Muscle layer of duodenum (tissue), 2 donors: Measurements from ENCODE around the gene RBM26.

Source experiments
- H3K27ac ChIP-seq: one replicate; pipeline ENCODE4 v1.7.0; 2013; ENCODE audit warnings: mild to moderate bottlenecking, low read length
- H3K27me3 ChIP-seq: one replicate; pipeline ENCODE4 v1.7.0; 2013; ENCODE audit warnings: low read depth, mild to moderate bottlenecking, control low read depth, low read length
- H3K36me3 ChIP-seq, 2 donors: one replicate each; pipeline ENCODE4 v1.7.0; 2013; ENCODE audit warnings: low read length in 2 of 2, control low read depth in 1 of 2, mild to moderate bottlenecking in 1 of 2; ENCODE audit not compliant: insufficient read depth in 2 of 2, control insufficient read depth in 1 of 2
- H3K4me1 ChIP-seq, 2 donors: one replicate each; pipeline ENCODE4 v1.7.0; 2013; ENCODE audit warnings: low read length in 2 of 2, mild to moderate bottlenecking in 2 of 2, control low read depth in 1 of 2, moderate library complexity in 1 of 2; ENCODE audit not compliant: insufficient read depth in 2 of 2, control insufficient read depth in 1 of 2
- H3K4me3 ChIP-seq, 2 donors: one replicate each; pipeline ENCODE4 v1.7.0; 2013; ENCODE audit warnings: low read length in 2 of 2, low read depth in 1 of 2, mild to moderate bottlenecking in 1 of 2
- H3K9me3 ChIP-seq, 2 donors: one replicate each; pipeline ENCODE4 v1.7.0; 2013; ENCODE audit warnings: low read length in 2 of 2, control low read depth in 1 of 2, mild to moderate bottlenecking in 1 of 2; ENCODE audit not compliant: control insufficient read depth in 1 of 2
- donor health status: healthy.

Gene RBM26

GRCh38 chr13:79419365-79419764, 13.3 kb upstream of the RBM26 start:
- no peaks in the 10 kb centered on the region for H3K9me3 ChIP-seq
- H3K27ac ChIP-seq: no peak overlapping the region
- H3K27me3 ChIP-seq: no peaks in the 10 kb centered on the region
- H3K4me3 ChIP-seq: no peak overlapping the region
- H3K4me1 ChIP-seq: no peaks in the 10 kb centered on the region
- no peaks in the 10 kb centered on the region for H3K36me3 ChIP-seq

- H3K4me3 ChIP-seq: no peak overlapping the region
- no peaks in the 10 kb centered on the region for H3K9me3 ChIP-seq
- H3K27ac ChIP-seq: no peak overlapping the region
- no peaks in the 10 kb centered on the region for H3K27me3 ChIP-seq
- H3K36me3 ChIP-seq: no peaks in the 10 kb centered on the region
- H3K4me1 ChIP-seq: no peaks in the 10 kb centered on the region
Measured at GRCh38 chr13:79417741-79418140, 11.7 kb upstream of the RBM26 start.

DNA sequence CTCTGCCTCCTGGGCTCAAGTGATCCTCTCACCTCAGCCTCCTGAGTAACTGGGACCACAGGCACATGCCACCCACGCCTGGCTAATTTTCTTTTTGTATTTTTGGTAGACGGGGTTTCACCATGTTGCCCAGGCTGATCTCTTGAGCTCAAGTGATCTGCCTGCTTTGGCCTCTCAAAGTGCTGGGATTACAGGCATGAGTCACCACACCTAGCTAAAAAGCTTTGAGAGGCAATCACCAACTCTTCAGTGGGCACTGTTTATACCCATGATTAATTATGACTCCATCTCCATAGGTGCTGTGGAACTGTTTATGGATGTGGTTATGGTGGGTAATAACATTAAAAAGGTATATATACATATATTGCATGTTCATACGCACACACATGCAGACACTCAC, 7.5 kb upstream of the RBM26 start:
- Histone ChIP-seq H3K36me3 (no peaks in the 10 kb centered on the region), H3K4me3 (no peak overlapping the region), H3K27me3 (no peaks in the 10 kb centered on the region), H3K4me1 (no peaks in the 10 kb centered on the region), H3K27ac (no peak overlapping the region), H3K9me3 (no peaks in the 10 kb centered on the region)

DNA sequence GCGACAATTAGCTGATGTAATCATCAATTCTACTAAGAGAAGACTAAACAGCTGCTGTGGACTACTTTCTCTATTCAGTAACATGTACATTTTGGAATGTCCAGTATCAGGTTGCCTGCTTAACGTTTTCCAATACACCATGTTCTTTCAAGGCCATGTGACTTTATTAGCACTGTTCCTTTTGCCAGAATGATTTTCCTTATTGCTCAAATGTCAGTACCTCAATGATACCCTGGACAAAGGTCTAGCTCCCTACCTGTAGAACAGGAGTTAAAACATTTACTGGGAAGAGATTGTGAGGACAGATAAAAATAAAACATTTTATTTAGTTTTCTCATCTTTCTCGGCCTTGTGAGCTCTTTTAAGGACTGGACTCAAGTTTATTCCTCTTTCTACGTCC, 3.8 kb upstream of the RBM26 start:
- H3K4me3 ChIP-seq: no peak overlapping the region
- H3K27ac ChIP-seq: no peak overlapping the region
- H3K36me3 ChIP-seq: no peaks in the 10 kb centered on the region
- no peaks in the 10 kb centered on the region for H3K27me3 ChIP-seq
- H3K9me3 ChIP-seq: no peaks in the 10 kb centered on the region
- peaks cover 0 to 10% of the 10 kb centered on the region in 2 donors for H3K4me1 ChIP-seq

DNA sequence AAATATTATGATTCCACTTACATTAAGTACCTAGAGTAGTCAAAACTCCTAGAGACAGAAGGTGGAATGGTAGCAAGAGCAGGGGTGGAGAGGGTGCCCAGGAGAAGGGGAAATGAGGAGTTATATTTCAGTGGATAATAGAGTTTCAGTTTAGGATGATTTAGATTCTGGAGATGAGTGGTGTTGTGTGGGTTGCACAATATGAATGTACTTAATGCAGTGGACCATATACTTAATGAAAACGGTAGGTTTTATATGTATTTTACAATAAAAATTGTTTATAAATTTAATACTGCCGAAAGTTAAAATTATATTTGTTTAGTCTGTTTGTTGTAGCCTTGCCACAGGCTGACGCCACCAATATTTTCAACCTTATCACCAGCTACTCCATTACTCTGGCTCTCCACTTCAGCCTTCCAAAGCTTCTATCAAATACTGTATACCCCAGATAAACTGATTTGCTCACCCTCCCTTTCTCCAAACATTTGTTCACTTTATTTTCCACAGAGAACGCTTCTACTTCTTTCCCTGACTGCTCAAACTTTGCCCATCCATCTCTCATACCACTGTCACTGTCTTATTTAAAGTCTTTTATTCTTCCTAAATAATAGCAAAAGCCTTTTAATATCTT, 1.4 kb upstream of the RBM26 start:
- no peaks in the 10 kb centered on the region for H3K9me3 ChIP-seq
- no peak overlapping the region for H3K27ac ChIP-seq
- no peaks in the 10 kb centered on the region for H3K36me3 ChIP-seq
- H3K27me3 ChIP-seq: no peaks in the 10 kb centered on the region
- peaks cover 20 to 34% of the 10 kb centered on the region in 2 donors for H3K4me1 ChIP-seq
- H3K4me3 ChIP-seq: peak overlapping the region; percentile 82 to 93

DNA sequence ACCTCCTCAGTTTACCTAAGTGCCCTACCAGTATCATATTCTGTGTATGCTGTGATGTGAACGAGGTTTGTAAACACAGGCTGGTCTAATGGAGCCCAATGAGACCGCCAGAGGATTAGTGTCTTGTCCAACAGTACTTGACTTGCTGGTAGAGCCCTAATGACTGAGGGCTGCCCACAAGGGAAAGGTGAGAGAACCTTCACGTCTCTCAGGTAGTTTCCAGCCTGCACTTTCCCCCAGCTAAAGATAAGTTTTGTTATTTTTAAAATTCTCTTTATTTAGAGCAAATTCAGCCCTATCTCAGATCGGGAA, 498 bp upstream of the RBM26 start:
- no peaks in the 10 kb centered on the region for H3K36me3 ChIP-seq
- H3K4me1 ChIP-seq: peaks cover 28 to 37% of the 10 kb centered on the region in 2 donors

GRCh38 chr13:79405501-79405830, 589 bp downstream of the RBM26 start:
- Histone ChIP-seq H3K4me1 (peaks cover 30 to 37% of the 10 kb centered on the region in 2 donors), H3K27ac (peak overlapping the region; percentile 94), H3K9me3 (no peaks in the 10 kb centered on the region), H3K27me3 (no peaks in the 10 kb centered on the region), H3K36me3 (peaks cover 0 to 3% of the 10 kb centered on the region in 2 donors), H3K4me3 (peak overlapping the region; percentile 82 to 93)

More for the DNA sequence above, 498 bp upstream of the RBM26 start:
- Histone ChIP-seq H3K27me3 (no peaks in the 10 kb centered on the region), H3K27ac (peak overlapping the region; percentile 94), H3K9me3 (no peaks in the 10 kb centered on the region), H3K4me3 (peak overlapping the region; percentile 82 to 93)

DNA sequence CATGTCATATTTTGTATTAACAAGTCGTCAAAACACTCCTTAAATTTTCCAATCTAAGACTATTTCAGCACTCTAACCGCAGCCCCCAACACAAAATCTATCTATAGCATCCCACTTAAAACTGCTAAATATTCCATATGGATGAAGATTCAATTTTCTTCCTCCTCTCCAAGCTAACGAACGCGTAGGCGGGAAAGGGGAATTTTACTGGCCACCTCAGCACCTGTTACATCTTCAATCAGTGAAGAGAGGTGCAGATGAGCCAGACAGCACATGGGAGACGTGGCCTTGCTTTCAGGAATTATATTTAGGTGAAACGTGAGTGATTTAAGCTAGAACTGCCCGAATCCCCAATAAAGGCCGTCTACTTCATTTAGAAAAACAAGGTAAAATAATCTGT, 1.1 kb downstream of the RBM26 start:
- Histone ChIP-seq H3K27me3 (no peaks in the 10 kb centered on the region), H3K9me3 (no peaks in the 10 kb centered on the region), H3K36me3 (peaks cover 0 to 3% of the 10 kb centered on the region in 2 donors), H3K27ac (peak overlapping the region; percentile 94), H3K4me3 (peak overlapping the region; percentile 82 to 93), H3K4me1 (peaks cover 30 to 37% of the 10 kb centered on the region in 2 donors)

DNA sequence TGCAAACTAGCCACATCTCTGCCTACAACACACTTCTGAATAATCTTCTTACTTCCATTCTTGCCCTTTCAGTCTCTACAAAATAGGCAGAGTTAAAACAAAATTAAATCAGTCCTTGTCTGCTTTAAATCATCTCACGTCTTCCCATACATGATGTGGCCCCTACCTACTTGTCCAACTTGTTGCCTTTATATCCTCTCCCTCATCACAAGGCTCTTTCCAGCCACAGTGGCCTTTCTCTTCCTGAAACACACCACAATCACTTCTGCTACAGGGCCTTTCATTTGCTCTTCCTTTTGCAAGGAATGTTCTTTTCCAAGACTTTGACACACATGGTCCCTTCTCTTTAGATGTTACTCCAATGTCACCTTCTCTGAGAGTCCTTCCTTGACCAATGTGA, 1.7 kb downstream of the RBM26 start:
- Histone ChIP-seq H3K36me3 (peaks cover 0 to 3% of the 10 kb centered on the region in 2 donors), H3K27me3 (no peaks in the 10 kb centered on the region), H3K9me3 (no peaks in the 10 kb centered on the region), H3K27ac (peak overlapping the region; percentile 94), H3K4me1 (peaks cover 30 to 40% of the 10 kb centered on the region in 2 donors), H3K4me3 (peak overlapping the region; percentile 82 to 93)

DNA sequence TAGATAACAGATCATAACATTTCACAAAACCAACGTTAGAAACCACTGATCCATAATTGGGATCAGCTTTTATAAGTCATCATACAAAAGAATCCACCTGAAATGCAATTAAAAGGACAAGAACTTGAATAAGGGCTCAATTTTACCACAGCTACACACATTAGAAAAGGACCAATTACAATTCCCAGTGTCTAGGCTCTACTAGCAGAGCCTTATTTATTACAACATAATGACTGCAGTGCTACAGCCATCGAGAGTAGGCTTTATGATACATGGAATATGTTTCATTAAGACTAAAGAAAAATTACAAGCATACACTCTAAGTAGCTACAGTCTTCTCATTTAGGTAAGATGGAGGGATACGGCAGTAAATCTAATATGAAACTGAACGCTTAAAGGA, 2.9 kb downstream of the RBM26 start:
- no peaks in the 10 kb centered on the region for H3K9me3 ChIP-seq
- H3K36me3 ChIP-seq: peaks cover 4 to 8% of the 10 kb centered on the region in 2 donors
- peak overlapping the region; percentile 14 to 82 for H3K4me3 ChIP-seq
- H3K27me3 ChIP-seq: no peaks in the 10 kb centered on the region
- H3K4me1 ChIP-seq: peaks cover 30 to 43% of the 10 kb centered on the region in 2 donors
- H3K27ac ChIP-seq: no peak overlapping the region

DNA sequence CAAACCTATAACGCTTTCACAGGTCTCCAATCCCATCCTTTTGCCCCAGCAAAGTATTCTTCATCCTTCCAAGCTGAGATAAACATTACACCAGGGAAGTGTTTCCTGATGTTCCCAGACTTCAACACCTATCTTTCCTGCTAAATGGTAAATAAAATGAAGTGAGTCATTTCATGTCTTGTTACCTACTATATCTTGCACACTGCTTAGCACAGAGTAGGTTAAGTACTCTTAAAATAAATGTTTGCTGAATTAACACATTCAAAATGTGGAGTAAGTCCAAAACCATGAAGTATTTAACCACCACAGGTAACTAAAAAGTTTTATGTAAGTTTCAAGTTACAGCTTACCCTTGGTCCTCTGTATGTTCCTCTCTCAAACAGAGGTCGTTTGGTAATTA, 3.4 kb downstream of the RBM26 start:
- Histone ChIP-seq H3K36me3 (peaks cover 4 to 8% of the 10 kb centered on the region in 2 donors), H3K4me1 (peaks cover 30 to 43% of the 10 kb centered on the region in 2 donors), H3K4me3 (peak overlapping the region in 1 of 2 donors; percentile 82), H3K27me3 (no peaks in the 10 kb centered on the region), H3K27ac (no peak overlapping the region), H3K9me3 (no peaks in the 10 kb centered on the region)

GRCh38 chr13:79402074-79402635, 3.9 kb downstream of the RBM26 start:
- H3K27ac ChIP-seq: no peak overlapping the region
- no peaks in the 10 kb centered on the region for H3K9me3 ChIP-seq
- peaks cover 4 to 8% of the 10 kb centered on the region in 2 donors for H3K36me3 ChIP-seq
- H3K4me1 ChIP-seq: peaks cover 30 to 41% of the 10 kb centered on the region in 2 donors
- H3K4me3 ChIP-seq: peak overlapping the region in 1 of 2 donors; percentile 82
- H3K27me3 ChIP-seq: no peaks in the 10 kb centered on the region
